Neural cell (in vitro differentiated cells): ENCODE data around the gene SLC31A1.

ENCODE experiments used
- CTCF ChIP-seq: fragments of 450-650 bp; IDR thresholded peaks from 2 replicates; pipeline ENCODE4 v1.5.1; 2014; ENCODE audit warnings: antibody characterized with exemption, mild to moderate bottlenecking, moderate library complexity; ENCODE audit not compliant: poor library complexity, severe bottlenecking
- RAD21 ChIP-seq: fragments of 450-650 bp; conservative IDR thresholded peaks from 2 replicates; pipeline ENCODE4 v1.6.1; 2014; ENCODE audit warnings: antibody characterized with exemption, mild to moderate bottlenecking, moderate library complexity
- SMC3 ChIP-seq: fragments of 450-650 bp; conservative IDR thresholded peaks from 2 replicates; pipeline ENCODE4 v1.6.1; 2014; ENCODE audit warnings: antibody characterized with exemption, mild to moderate bottlenecking, moderate library complexity; ENCODE audit not compliant: poor library complexity
- TAF1 ChIP-seq: IDR thresholded peaks from 2 replicates; pipeline ENCODE4 v1.6.1; 2012; ENCODE audit warnings: low read depth

- TF ChIP-seq CTCF (no peak), SMC3 (no peak), RAD21 (no peak), TAF1 (no peak)
These were observed 75.6 kb downstream of the SLC31A1 start for GRCh38 chr9:113296796-113297558.
